HCT116 (cell line): ENCODE data around the gene ABCC9.

Experiments used
- CEBPB ChIP-seq: IDR thresholded peaks from 2 replicates; pipeline ENCODE4 v1.6.1; 2012; ENCODE audit warnings: low read depth
- ELF1 ChIP-seq: IDR thresholded peaks from 2 replicates; pipeline ENCODE4 v1.6.1; 2012; ENCODE audit warnings: low read depth, borderline replicate concordance
- EZH2 ChIP-seq: fragments of 200-600 bp; sonication (generic); IDR thresholded peaks from 2 replicates; pipeline ENCODE4 v1.6.1; 2017; ENCODE audit warnings: antibody characterized with exemption, mixed run types
- JUND ChIP-seq: IDR thresholded peaks from 2 replicates; pipeline ENCODE4 v1.6.1; 2012
- POLR2A ChIP-seq: IDR thresholded peaks from 2 replicates; pipeline ENCODE4 v1.7.0; 2011; ENCODE audit warnings: borderline replicate concordance; ENCODE audit not compliant: insufficient read depth, insufficient read length; ENCODE audit errors: extremely low read depth
- RAD21 ChIP-seq: IDR thresholded peaks from 2 replicates; pipeline ENCODE4 v1.6.1; 2012; ENCODE audit warnings: low read depth, mild to moderate bottlenecking
- SP1 ChIP-seq: IDR thresholded peaks from 2 replicates; pipeline ENCODE4 v1.6.1; 2012; ENCODE audit warnings: low read depth
- SRF ChIP-seq: IDR thresholded peaks from 2 replicates; pipeline ENCODE4 v1.6.1; 2012; ENCODE audit warnings: low read depth
- YY1 ChIP-seq: IDR thresholded peaks from 2 replicates; pipeline ENCODE4 v1.6.1; 2011; ENCODE audit warnings: low read length, low read depth, moderate library complexity, mild to moderate bottlenecking; ENCODE audit not compliant: insufficient replicate concordance; ENCODE audit errors: extremely low read depth
- TF ChIP-seq, protein P1 (sequence below), 3 experiments: fragments of 200-600 bp in 1 of 3; sonication (generic) in 1 of 3; IDR thresholded peaks in 2 of 3; conservative IDR thresholded peaks in 1 of 3; 2 replicates each; pipeline ENCODE4 v1.5.1; 2012 to 2017; ENCODE audit warnings: low read depth in 2 of 3, low read length in 2 of 3, antibody characterized with exemption in 1 of 3, borderline replicate concordance in 1 of 3, control low read depth in 1 of 3, mild to moderate bottlenecking in 1 of 3, mixed read lengths in 1 of 3, mixed run types in 1 of 3, moderate library complexity in 1 of 3; ENCODE audit not compliant: insufficient read depth in 1 of 3
- TF ChIP-seq, protein P2 (sequence below): IDR thresholded peaks from 2 replicates; pipeline ENCODE4 v1.6.1; 2012
- TF ChIP-seq, protein P3 (sequence below): IDR thresholded peaks from 2 replicates; pipeline ENCODE4 v1.6.1; 2012; ENCODE audit warnings: low read depth

DNA sequence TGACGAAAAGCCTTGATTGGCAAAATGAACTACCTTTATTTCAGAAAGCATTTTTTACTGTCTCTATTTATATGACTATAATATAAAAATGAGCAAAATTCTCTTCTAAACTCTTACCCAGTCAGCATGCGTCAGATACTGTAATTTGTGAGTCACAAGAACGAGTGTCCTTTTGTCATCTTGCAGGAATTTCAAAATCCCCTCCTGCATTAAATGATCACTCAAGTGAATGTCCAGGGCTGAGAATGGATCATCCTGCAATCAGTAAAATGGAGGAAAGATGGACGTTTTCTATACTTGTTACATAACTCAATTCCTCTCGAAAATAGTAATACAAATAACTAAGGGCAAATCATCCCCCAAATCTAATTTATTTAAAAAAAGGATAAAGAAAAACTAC is 89.0 kb downstream of the ABCC9 start:
- TF ChIP-seq, protein P1, sequence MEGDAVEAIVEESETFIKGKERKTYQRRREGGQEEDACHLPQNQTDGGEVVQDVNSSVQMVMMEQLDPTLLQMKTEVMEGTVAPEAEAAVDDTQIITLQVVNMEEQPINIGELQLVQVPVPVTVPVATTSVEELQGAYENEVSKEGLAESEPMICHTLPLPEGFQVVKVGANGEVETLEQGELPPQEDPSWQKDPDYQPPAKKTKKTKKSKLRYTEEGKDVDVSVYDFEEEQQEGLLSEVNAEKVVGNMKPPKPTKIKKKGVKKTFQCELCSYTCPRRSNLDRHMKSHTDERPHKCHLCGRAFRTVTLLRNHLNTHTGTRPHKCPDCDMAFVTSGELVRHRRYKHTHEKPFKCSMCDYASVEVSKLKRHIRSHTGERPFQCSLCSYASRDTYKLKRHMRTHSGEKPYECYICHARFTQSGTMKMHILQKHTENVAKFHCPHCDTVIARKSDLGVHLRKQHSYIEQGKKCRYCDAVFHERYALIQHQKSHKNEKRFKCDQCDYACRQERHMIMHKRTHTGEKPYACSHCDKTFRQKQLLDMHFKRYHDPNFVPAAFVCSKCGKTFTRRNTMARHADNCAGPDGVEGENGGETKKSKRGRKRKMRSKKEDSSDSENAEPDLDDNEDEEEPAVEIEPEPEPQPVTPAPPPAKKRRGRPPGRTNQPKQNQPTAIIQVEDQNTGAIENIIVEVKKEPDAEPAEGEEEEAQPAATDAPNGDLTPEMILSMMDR (IDR thresholded peaks at IDR 0.05 in 2 of 3, conservative IDR thresholded peaks at IDR 0.05 in 1 of 3; ENCODE audit: borderline replicate concordance in 1 of 3, insufficient read depth in 1 of 3, low read depth in 2 of 3, low read length in 2 of 3) = no peak
- TF ChIP-seq CEBPB = no peak
- TF ChIP-seq SP1 = no peak
- TF ChIP-seq POLR2A = no peak
- TF ChIP-seq SRF = no peak
- TF ChIP-seq JUND = no peak
- no peak for TF ChIP-seq YY1
- TF ChIP-seq ELF1 = no peak
- no peak for TF ChIP-seq RAD21
- TF ChIP-seq, protein P2, sequence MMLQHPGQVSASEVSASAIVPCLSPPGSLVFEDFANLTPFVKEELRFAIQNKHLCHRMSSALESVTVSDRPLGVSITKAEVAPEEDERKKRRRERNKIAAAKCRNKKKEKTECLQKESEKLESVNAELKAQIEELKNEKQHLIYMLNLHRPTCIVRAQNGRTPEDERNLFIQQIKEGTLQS = no peak
- TF ChIP-seq EZH2 = no peak
- TF ChIP-seq, protein P3, sequence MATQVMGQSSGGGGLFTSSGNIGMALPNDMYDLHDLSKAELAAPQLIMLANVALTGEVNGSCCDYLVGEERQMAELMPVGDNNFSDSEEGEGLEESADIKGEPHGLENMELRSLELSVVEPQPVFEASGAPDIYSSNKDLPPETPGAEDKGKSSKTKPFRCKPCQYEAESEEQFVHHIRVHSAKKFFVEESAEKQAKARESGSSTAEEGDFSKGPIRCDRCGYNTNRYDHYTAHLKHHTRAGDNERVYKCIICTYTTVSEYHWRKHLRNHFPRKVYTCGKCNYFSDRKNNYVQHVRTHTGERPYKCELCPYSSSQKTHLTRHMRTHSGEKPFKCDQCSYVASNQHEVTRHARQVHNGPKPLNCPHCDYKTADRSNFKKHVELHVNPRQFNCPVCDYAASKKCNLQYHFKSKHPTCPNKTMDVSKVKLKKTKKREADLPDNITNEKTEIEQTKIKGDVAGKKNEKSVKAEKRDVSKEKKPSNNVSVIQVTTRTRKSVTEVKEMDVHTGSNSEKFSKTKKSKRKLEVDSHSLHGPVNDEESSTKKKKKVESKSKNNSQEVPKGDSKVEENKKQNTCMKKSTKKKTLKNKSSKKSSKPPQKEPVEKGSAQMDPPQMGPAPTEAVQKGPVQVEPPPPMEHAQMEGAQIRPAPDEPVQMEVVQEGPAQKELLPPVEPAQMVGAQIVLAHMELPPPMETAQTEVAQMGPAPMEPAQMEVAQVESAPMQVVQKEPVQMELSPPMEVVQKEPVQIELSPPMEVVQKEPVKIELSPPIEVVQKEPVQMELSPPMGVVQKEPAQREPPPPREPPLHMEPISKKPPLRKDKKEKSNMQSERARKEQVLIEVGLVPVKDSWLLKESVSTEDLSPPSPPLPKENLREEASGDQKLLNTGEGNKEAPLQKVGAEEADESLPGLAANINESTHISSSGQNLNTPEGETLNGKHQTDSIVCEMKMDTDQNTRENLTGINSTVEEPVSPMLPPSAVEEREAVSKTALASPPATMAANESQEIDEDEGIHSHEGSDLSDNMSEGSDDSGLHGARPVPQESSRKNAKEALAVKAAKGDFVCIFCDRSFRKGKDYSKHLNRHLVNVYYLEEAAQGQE = no peak
